SK-N-SH (cell line): ENCODE results near the gene RAB20.

Source experiments
- MXI1 ChIP-seq: IDR thresholded peaks from 2 replicates; pipeline ENCODE4 v1.6.1; 2012; ENCODE audit warnings: mild to moderate bottlenecking, low read depth, low read length, improper control_type of control experiment
- NRF1 ChIP-seq: IDR thresholded peaks from 2 replicates; pipeline ENCODE4 v1.6.1; 2012; ENCODE audit warnings: low read depth, mild to moderate bottlenecking, low read length

DNA sequence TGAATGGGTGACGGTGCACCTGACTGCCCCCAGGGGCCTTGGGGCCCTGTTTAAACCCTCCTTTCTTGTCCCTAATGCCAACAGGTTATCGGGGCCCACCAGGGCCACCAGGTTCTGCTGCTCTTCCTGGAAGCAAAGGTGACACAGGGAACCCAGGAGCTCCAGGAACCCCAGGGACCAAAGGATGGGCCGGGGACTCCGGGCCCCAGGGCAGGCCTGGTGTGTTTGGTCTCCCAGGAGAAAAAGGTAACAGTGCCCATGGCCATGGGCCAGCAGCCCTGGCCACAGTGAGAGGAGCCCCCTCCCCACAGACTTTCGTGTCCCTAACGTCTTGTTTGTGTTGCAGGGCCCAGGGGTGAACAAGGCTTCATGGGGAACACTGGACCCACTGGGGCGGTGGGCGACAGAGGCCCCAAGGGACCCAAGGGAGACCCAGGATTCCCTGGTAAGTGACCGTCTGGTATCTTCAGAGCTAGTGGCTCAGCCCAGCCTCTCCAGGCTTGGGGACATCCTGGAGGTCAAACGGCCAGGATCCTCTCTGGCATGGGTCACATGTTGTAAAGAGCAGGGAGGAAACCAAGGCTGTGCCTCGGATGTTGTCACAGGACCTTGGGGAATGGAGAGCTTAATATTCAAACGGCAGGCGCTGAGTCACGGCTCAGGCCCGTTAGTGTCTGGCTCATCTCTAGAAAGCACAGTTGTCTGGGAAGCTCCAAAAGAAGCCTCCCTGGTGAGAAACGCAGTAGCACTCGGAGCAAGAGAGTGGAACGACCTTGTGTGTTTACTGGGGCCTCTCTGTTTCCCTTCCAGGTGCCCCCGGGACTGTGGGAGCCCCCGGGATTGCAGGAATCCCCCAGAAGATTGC lies 58.3 kb downstream of the RAB20 start:
- TF ChIP-seq NRF1 (no peak), MXI1 (no peak)
